GM12874 (cell line): ENCODE results near the gene CD6.

Experiments used
- TF ChIP-seq, protein P1 (sequence below): IDR thresholded peaks from 2 replicates; pipeline ENCODE4 v1.5.1; 2011; ENCODE audit warnings: low read depth, mild to moderate bottlenecking, control low read depth, low read length, moderate library complexity; ENCODE audit not compliant: insufficient read depth

The CD6 gene

DNA sequence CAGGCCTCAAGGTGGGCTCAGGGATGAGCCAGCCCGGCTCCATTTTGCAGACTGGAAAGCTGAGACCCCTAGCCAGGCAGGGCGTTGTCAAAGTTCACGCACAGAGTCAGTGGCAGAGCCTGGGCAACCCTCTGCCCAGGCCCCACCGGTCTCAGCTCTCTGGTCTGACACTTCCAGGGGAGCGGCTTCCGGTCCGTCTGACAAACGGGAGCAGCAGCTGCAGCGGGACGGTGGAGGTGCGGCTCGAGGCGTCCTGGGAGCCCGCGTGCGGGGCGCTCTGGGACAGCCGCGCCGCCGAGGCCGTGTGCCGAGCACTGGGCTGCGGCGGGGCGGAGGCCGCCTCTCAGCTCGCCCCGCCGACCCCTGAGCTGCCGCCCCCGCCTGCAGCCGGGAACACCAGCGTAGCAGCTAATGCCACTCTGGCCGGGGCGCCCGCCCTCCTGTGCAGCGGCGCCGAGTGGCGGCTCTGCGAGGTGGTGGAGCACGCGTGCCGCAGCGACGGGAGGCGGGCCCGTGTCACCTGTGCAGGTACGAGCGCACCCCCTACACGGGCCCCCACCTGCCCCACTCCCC, 36.0 kb downstream of the CD6 start:
- TF ChIP-seq, protein P1, sequence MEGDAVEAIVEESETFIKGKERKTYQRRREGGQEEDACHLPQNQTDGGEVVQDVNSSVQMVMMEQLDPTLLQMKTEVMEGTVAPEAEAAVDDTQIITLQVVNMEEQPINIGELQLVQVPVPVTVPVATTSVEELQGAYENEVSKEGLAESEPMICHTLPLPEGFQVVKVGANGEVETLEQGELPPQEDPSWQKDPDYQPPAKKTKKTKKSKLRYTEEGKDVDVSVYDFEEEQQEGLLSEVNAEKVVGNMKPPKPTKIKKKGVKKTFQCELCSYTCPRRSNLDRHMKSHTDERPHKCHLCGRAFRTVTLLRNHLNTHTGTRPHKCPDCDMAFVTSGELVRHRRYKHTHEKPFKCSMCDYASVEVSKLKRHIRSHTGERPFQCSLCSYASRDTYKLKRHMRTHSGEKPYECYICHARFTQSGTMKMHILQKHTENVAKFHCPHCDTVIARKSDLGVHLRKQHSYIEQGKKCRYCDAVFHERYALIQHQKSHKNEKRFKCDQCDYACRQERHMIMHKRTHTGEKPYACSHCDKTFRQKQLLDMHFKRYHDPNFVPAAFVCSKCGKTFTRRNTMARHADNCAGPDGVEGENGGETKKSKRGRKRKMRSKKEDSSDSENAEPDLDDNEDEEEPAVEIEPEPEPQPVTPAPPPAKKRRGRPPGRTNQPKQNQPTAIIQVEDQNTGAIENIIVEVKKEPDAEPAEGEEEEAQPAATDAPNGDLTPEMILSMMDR, result no peak

DNA sequence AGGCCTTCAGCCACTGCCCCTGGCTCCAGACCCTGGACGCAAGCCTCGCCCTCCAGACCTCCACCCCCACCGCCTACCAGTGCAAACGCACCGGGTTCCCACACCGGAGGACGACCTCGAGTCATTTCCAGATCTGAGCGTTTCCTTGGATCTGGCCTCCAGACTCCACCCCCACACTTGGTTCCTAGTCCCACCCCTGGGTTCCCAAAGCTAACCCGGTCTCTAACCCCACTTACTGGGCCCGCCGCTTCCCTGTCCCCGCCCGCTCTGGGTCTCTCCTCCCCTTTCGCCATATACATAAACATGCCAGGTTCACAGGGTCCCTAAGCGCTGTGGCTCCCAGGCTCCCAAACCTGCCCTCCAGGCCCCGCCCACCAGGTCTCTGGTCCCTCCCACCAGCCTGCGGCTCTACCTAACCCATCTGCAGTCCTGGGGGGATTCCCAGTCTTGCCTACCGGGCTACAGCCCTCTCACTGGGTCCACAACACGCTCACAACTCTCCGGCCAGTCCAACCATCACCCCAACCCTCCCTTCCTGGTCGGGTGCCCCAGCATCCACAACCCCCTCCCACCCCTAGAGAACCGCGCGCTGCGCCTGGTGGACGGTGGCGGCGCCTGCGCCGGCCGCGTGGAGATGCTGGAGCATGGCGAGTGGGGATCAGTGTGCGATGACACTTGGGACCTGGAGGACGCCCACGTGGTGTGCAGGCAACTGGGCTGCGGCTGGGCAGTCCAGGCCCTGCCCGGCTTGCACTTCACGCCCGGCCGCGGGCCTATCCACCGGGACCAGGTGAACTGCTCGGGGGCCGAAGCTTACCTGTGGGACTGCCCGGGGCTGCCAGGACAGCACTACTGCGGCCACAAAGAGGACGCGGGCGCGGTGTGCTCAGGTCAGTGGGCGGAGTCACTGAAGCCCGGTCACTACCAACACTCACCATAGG, 36.7 kb downstream of the CD6 start:
- TF ChIP-seq, protein P1, result no peak

DNA sequence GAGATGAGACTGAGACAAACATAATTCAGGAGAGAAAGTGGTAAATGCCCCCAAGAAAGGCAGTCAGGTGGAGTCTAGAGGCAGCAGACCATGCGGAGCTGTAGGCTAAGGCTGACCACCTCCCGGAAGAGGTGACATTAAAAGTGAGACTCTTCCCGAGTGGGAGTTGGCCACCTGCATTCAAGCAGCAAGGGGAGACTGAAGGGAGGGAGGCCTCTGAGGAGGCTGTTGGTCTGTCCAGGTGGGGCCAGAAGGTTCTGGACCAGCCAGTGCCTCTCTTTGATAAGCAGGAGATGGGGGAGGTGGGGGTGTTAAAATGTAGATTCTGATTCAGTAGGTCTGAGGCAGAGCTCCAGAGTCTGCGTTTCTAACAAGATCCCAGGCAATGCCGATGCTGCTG, 37.5 kb downstream of the CD6 start:
- TF ChIP-seq, protein P1, result no peak

DNA sequence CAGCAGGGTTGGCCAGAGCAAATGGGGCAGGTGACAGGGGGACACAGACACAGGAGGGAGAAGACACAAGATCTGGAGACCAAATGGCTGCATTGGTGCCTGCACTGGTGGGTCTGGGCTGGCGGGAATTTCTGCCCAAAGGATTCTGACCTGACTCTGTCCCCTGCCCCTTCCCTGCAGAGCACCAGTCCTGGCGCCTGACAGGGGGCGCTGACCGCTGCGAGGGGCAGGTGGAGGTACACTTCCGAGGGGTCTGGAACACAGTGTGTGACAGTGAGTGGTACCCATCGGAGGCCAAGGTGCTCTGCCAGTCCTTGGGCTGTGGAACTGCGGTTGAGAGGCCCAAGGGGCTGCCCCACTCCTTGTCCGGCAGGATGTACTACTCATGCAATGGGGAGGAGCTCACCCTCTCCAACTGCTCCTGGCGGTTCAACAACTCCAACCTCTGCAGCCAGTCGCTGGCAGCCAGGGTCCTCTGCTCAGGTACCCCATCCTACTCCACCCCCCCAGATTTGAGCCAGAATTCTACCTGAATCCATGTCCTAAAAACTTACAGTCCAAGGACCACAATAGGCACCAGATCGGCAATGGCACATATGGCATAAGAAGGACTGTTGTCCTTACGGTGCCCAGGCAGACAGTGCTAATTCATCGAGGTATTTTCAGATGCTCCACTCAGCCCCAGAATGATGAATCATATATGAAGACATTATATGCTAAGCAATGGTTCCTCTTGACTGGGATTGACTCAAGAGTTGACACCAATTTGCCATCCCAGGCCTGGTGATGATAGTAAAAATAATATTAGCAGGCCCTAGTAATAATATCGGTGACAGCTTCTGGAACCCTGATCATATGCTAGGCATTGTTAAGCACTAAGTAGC, 38.2 kb downstream of the CD6 start:
- TF ChIP-seq, protein P1, result no peak

DNA sequence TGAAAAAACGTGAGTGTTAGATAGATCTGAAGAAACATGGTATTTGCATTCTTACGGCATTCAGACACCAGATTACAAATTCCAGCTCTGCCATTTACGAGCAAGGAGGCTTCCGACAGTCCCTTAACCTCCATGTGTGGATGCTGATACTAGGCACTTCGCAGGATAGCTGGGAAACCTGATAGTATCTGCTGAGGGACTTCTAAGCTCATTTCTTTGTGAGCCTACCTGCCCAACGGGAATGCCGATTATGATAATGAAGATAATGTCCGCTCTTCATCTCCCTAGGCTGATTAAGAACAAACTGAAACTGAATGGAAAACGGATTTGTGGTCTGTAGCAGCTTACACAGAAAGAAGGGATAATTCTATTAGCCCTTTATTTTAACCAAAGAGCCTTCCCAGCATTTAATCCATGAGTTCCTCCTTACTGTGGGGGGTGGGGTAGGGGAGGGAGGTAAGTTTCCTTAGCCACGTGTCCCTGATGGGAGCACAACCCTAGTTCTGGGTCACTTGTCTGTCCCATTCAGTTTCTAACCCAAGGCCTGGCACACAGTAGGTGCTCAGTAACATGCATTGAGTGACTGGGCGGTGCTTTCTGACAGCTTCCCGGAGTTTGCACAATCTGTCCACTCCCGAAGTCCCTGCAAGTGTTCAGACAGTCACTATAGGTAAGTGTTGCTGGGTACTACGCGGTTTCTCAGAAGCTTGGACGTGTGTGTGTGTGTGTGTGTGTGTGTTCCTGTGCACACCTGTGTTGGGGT, 39.2 kb downstream of the CD6 start:
- TF ChIP-seq, protein P1, result no peak

DNA sequence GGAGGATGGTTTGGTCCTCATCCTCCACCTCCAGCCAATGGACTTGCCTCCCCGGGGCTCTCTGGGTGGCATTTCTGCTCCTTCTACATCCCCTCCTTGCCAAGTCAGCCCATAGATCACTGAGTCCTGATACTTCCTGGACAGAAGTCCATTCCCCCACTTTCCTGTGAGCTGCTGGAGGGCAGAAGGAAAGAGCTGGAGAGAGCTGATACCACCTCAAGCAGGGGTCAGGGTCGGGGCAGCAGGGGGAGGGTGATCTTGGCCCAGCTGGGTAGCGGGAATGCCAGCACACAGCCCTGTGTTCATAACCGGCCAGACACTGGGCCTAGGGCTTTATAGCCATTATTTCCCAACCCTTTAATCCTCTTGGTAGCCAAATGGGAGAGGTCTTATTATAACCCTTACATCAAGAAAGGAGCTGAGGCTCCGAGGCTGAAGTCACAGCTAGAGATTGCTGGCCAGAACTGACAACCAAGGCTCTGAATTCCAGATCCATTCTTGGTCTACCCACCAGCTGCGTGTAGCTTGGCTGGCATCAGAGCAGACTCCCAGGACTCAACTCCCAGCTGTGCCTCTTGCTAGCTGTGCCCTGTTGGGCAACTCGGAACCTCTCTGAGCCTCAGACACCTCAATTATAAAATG, 39.9 kb downstream of the CD6 start:
- TF ChIP-seq, protein P1, result no peak
